Kidney epithelial cell (primary cell): ENCODE measurements around the gene WAC. TPM values are rescaled to one million over a fixed set of nuclear protein-coding genes. Genes with fewer than 3 reads are reported as not detected.
A peak's percentile ranks its signal among the peaks of the same experiment; 100 is the strongest.

ENCODE experiments used
- DNase-seq: peaks from one replicate; pipeline ENCODE4 v3.0.0-alpha.2; 2010; ENCODE audit warnings: low read depth
- H3K27me3 ChIP-seq: 2 replicates; pipeline ENCODE4 v1.6.0; 2011; ENCODE audit warnings: low read length; ENCODE audit not compliant: control insufficient read depth, insufficient read depth
- H3K36me3 ChIP-seq: 2 replicates; pipeline ENCODE4 v1.5.1; 2011; ENCODE audit warnings: low read length; ENCODE audit not compliant: control insufficient read depth, insufficient read depth
- H3K4me3 ChIP-seq: 2 replicates; pipeline ENCODE4 v1.5.1; 2011; ENCODE audit warnings: low read depth, mild to moderate bottlenecking, control low read depth, low read length
- CTCF ChIP-seq: IDR thresholded peaks from 2 replicates; pipeline ENCODE4 v1.5.1; 2011; ENCODE audit warnings: mild to moderate bottlenecking, moderate library complexity, low read length, control low read depth, inconsistent platforms; ENCODE audit not compliant: insufficient read depth, poor library complexity, severe bottlenecking
- total RNA-seq: library from RNA; depleted of rRNA; stranded (reverse); fragments of >200 nt; gene quantifications from 2 replicates; pipeline ENCODE4 v1.2.3, GENCODE V29; 2015

Gene WAC
- total RNA-seq, 1 donor from 2014 or later, result 83.3 TPM

GRCh38 chr10:28523725-28524252 lies 9.1 kb upstream of the WAC start:
- TF ChIP-seq CTCF, result no peak
- Histone ChIP-seq H3K36me3 (no peaks in the 10 kb centered on the region), H3K4me3 (no peak overlapping the region), H3K27me3 (no peaks in the 10 kb centered on the region)
- DNase-seq, result no peak

- H3K4me3 ChIP-seq, result no peak overlapping the region
- no peak for DNase-seq
- no peak for TF ChIP-seq CTCF
- H3K27me3 ChIP-seq, result no peaks in the 10 kb centered on the region
- no peaks in the 10 kb centered on the region for H3K36me3 ChIP-seq
These were observed 2.2 kb upstream of the WAC start for GRCh38 chr10:28530751-28531150.

- TF ChIP-seq CTCF, result no peak
- no peak for DNase-seq
- Histone ChIP-seq H3K36me3 (no peaks in the 10 kb centered on the region), H3K27me3 (no peaks in the 10 kb centered on the region), H3K4me3 (peak overlapping the region; percentile 76)
These were observed 257 bp downstream of the WAC start for GRCh38 chr10:28533186-28533564.

GRCh38 chr10:28533571-28534304 lies 820 bp downstream of the WAC start:
- Histone ChIP-seq H3K36me3 (no peaks in the 10 kb centered on the region), H3K27me3 (no peaks in the 10 kb centered on the region), H3K4me3 (peak overlapping the region; percentile 76)
- no peak for TF ChIP-seq CTCF
- DNase-seq, result no peak

- Histone ChIP-seq H3K4me3 (no peak overlapping the region), H3K36me3 (no peaks in the 10 kb centered on the region), H3K27me3 (no peaks in the 10 kb centered on the region)
- no peak for DNase-seq
- TF ChIP-seq CTCF, result no peak
These were observed 2.9 kb downstream of the WAC start for GRCh38 chr10:28535846-28536245.

- Histone ChIP-seq H3K36me3 (no peaks in the 10 kb centered on the region), H3K4me3 (no peak overlapping the region), H3K27me3 (no peaks in the 10 kb centered on the region)
- no peak for DNase-seq
- TF ChIP-seq CTCF, result no peak
These were observed 5.7 kb downstream of the WAC start for GRCh38 chr10:28538595-28538994.
